CD4-positive, alpha-beta T cell treated with Interleukin-1 beta for 1 hour (primary cell): ENCODE results near the gene VTCN1.

ENCODE experiments used
- DNase-seq, 2 donors: peaks; one replicate each; pipeline ENCODE4 v3.0.0-alpha.2; 2020 to 2022

VTCN1 gene

GRCh38 chr1:117093870-117094621, 116.7 kb downstream of the VTCN1 start:
- peak in 1 of 2 donors; percentile 34 for DNase-seq
